Measurements from ENCODE around the gene NPR1.

- no peak for TF ChIP-seq ZNF24 (tag by site-specific recombination; IDR thresholded peaks at IDR 0.05)
- no peak for TF ChIP-seq CTCF (tag by site-specific recombination; IDR thresholded peaks at IDR 0.05)
- TF ChIP-seq, protein P1, sequence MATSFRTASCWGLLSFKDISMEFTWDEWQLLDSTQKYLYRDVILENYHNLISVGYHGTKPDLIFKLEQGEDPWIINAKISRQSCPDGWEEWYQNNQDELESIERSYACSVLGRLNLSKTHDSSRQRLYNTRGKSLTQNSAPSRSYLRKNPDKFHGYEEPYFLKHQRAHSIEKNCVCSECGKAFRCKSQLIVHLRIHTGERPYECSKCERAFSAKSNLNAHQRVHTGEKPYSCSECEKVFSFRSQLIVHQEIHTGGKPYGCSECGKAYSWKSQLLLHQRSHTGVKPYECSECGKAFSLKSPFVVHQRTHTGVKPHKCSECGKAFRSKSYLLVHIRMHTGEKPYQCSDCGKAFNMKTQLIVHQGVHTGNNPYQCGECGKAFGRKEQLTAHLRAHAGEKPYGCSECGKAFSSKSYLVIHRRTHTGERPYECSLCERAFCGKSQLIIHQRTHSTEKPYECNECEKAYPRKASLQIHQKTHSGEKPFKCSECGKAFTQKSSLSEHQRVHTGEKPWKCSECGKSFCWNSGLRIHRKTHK (tag by site-specific recombination; IDR thresholded peaks at IDR 0.05) = no peak
- no peak for TF ChIP-seq ZBTB7A (tag by site-specific recombination; IDR thresholded peaks at IDR 0.05; ENCODE audit: low read depth)
- TF ChIP-seq, protein P2, sequence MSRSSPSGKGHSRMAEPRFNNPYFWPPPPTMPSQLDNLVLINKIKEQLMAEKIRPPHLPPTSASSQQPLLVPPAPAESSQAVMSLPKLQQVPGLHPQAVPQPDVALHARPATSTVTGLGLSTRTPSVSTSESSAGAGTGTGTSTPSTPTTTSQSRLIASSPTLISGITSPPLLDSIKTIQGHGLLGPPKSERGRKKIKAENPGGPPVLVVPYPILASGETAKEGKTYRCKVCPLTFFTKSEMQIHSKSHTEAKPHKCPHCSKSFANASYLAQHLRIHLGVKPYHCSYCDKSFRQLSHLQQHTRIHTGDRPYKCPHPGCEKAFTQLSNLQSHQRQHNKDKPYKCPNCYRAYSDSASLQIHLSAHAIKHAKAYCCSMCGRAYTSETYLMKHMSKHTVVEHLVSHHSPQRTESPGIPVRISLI (tag by site-specific recombination; IDR thresholded peaks at IDR 0.05) = no peak
- TF ChIP-seq, protein P3, sequence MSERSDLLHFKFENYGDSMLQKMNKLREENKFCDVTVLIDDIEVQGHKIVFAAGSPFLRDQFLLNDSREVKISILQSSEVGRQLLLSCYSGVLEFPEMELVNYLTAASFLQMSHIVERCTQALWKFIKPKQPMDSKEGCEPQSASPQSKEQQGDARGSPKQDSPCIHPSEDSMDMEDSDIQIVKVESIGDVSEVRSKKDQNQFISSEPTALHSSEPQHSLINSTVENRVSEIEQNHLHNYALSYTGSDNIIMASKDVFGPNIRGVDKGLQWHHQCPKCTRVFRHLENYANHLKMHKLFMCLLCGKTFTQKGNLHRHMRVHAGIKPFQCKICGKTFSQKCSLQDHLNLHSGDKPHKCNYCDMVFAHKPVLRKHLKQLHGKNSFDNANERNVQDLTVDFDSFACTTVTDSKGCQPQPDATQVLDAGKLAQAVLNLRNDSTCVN (tag by site-specific recombination; optimal IDR thresholded peaks at IDR 0.05) = no peak
- 0 out of 2 replicates have a peak, but pooled peaks have one; percentile 3 for TF ChIP-seq ZNF324 (tag by site-specific recombination; IDR thresholded peaks at IDR 0.05)
Measured at GRCh38 chr1:153728305-153729066, 50.0 kb downstream of the NPR1 start.

Measured in HEK293 (cell line).